ENCODE results near the gene PDE3A.

The PDE3A gene

GRCh38 chr12:20426957-20427356, 58.6 kb downstream of the PDE3A start:
- H3K4me1 ChIP-seq (ENCODE audit: insufficient read depth, low read length) = peaks cover 23% of the 10 kb centered on the region; the same call in 1 of the 2 replicates
- no peaks in the 10 kb centered on the region for H3K36me3 ChIP-seq (ENCODE audit: insufficient read depth, low read depth, low read length)
- no peaks in the 10 kb centered on the region for H3K27me3 ChIP-seq (ENCODE audit: insufficient read depth, low read length)
- H3K9me3 ChIP-seq (ENCODE audit: insufficient read depth, low read depth, low read length) = no peaks in the 10 kb centered on the region
- no peak overlapping the region for H3K9ac ChIP-seq (ENCODE audit: low read depth, low read length)
- no peak overlapping the region for H3K4me3 ChIP-seq (ENCODE audit: low read length)
- H3K27ac ChIP-seq (ENCODE audit: low read length) = no peak overlapping the region

GRCh38 chr12:20429852-20430251, 61.5 kb downstream of the PDE3A start:
- Histone ChIP-seq H3K9me3 (ENCODE audit: insufficient read depth, low read depth, low read length) (no peaks in the 10 kb centered on the region), H3K9ac (ENCODE audit: low read depth, low read length) (no peak overlapping the region), H3K4me3 (ENCODE audit: low read length) (no peak overlapping the region), H3K27ac (ENCODE audit: low read length) (no peak overlapping the region), H3K4me1 (ENCODE audit: insufficient read depth, low read length) (peaks cover 27% of the 10 kb centered on the region; the same call in 1 of the 2 replicates), H3K27me3 (ENCODE audit: insufficient read depth, low read length) (no peaks in the 10 kb centered on the region), H3K36me3 (ENCODE audit: insufficient read depth, low read depth, low read length) (no peaks in the 10 kb centered on the region)

- no peaks in the 10 kb centered on the region for H3K9me3 ChIP-seq (ENCODE audit: insufficient read depth, low read depth, low read length)
- no peak overlapping the region for H3K4me3 ChIP-seq (ENCODE audit: low read length)
- H3K27me3 ChIP-seq (ENCODE audit: insufficient read depth, low read length) = no peaks in the 10 kb centered on the region
- no peak overlapping the region for H3K9ac ChIP-seq (ENCODE audit: low read depth, low read length)
- H3K36me3 ChIP-seq (ENCODE audit: insufficient read depth, low read depth, low read length) = no peaks in the 10 kb centered on the region
- H3K27ac ChIP-seq (ENCODE audit: low read length) = no peak overlapping the region
- peaks cover 33% of the 10 kb centered on the region; the same call in 1 of the 2 replicates for H3K4me1 ChIP-seq (ENCODE audit: insufficient read depth, low read length)
Observed at GRCh38 chr12:20432290-20432689, 64.0 kb downstream of the PDE3A start.

GRCh38 chr12:20434996-20435395, 66.7 kb downstream of the PDE3A start:
- H3K9me3 ChIP-seq (ENCODE audit: insufficient read depth, low read depth, low read length) = no peaks in the 10 kb centered on the region
- no peaks in the 10 kb centered on the region for H3K27me3 ChIP-seq (ENCODE audit: insufficient read depth, low read length)

GRCh38 chr12:20436316-20436715, 68.0 kb downstream of the PDE3A start:
- Histone ChIP-seq H3K9ac (ENCODE audit: low read depth, low read length) (no peak overlapping the region), H3K27ac (ENCODE audit: low read length) (no peak overlapping the region), H3K9me3 (ENCODE audit: insufficient read depth, low read depth, low read length) (no peaks in the 10 kb centered on the region), H3K4me1 (ENCODE audit: insufficient read depth, low read length) (peaks cover 16% of the 10 kb centered on the region; the same call in 1 of the 2 replicates), H3K36me3 (ENCODE audit: insufficient read depth, low read depth, low read length) (no peaks in the 10 kb centered on the region), H3K4me3 (ENCODE audit: low read length) (no peak overlapping the region), H3K27me3 (ENCODE audit: insufficient read depth, low read length) (no peaks in the 10 kb centered on the region)

More at GRCh38 chr12:20434996-20435395, 66.7 kb downstream of the PDE3A start:
- Histone ChIP-seq H3K36me3 (ENCODE audit: insufficient read depth, low read depth, low read length) (no peaks in the 10 kb centered on the region), H3K4me3 (ENCODE audit: low read length) (no peak overlapping the region), H3K27ac (ENCODE audit: low read length) (no peak overlapping the region), H3K9ac (ENCODE audit: low read depth, low read length) (no peak overlapping the region), H3K4me1 (ENCODE audit: insufficient read depth, low read length) (peaks cover 29% of the 10 kb centered on the region; the same call in 1 of the 2 replicates)

- H3K27me3 ChIP-seq (ENCODE audit: insufficient read depth, low read length) = no peaks in the 10 kb centered on the region
- H3K4me3 ChIP-seq (ENCODE audit: low read length) = no peak overlapping the region
- no peak overlapping the region for H3K9ac ChIP-seq (ENCODE audit: low read depth, low read length)
- H3K27ac ChIP-seq (ENCODE audit: low read length) = no peak overlapping the region
- H3K4me1 ChIP-seq (ENCODE audit: insufficient read depth, low read length) = peaks cover 6% of the 10 kb centered on the region; the same call in 1 of the 2 replicates
- H3K9me3 ChIP-seq (ENCODE audit: insufficient read depth, low read depth, low read length) = no peaks in the 10 kb centered on the region
- H3K36me3 ChIP-seq (ENCODE audit: insufficient read depth, low read depth, low read length) = no peaks in the 10 kb centered on the region
Observed at GRCh38 chr12:20438299-20438779, 70.0 kb downstream of the PDE3A start.

- H3K4me3 ChIP-seq (ENCODE audit: low read length) = no peak overlapping the region
- no peak overlapping the region for H3K9ac ChIP-seq (ENCODE audit: low read depth, low read length)
- no peaks in the 10 kb centered on the region for H3K27me3 ChIP-seq (ENCODE audit: insufficient read depth, low read length)
- H3K4me1 ChIP-seq (ENCODE audit: insufficient read depth, low read length) = peaks cover 17% of the 10 kb centered on the region; the same call in 1 of the 2 replicates
- H3K36me3 ChIP-seq (ENCODE audit: insufficient read depth, low read depth, low read length) = no peaks in the 10 kb centered on the region
- no peak overlapping the region for H3K27ac ChIP-seq (ENCODE audit: low read length)
- H3K9me3 ChIP-seq (ENCODE audit: insufficient read depth, low read depth, low read length) = no peaks in the 10 kb centered on the region
Observed at GRCh38 chr12:20439626-20440025, 71.3 kb downstream of the PDE3A start.

- no peak overlapping the region for H3K9ac ChIP-seq (ENCODE audit: low read depth, low read length)
- no peaks in the 10 kb centered on the region for H3K36me3 ChIP-seq (ENCODE audit: insufficient read depth, low read depth, low read length)
- no peaks in the 10 kb centered on the region for H3K9me3 ChIP-seq (ENCODE audit: insufficient read depth, low read depth, low read length)
- no peaks in the 10 kb centered on the region for H3K27me3 ChIP-seq (ENCODE audit: insufficient read depth, low read length)
- no peak overlapping the region for H3K27ac ChIP-seq (ENCODE audit: low read length)
- no peak overlapping the region for H3K4me3 ChIP-seq (ENCODE audit: low read length)
- peaks cover 17% of the 10 kb centered on the region; the same call in 1 of the 2 replicates for H3K4me1 ChIP-seq (ENCODE audit: insufficient read depth, low read length)
Observed at GRCh38 chr12:20440408-20440807, 72.1 kb downstream of the PDE3A start.

GRCh38 chr12:20442322-20442721, 74.0 kb downstream of the PDE3A start:
- Histone ChIP-seq H3K27ac (ENCODE audit: low read length) (no peak overlapping the region), H3K4me3 (ENCODE audit: low read length) (no peak overlapping the region), H3K9me3 (ENCODE audit: insufficient read depth, low read depth, low read length) (no peaks in the 10 kb centered on the region), H3K36me3 (ENCODE audit: insufficient read depth, low read depth, low read length) (no peaks in the 10 kb centered on the region), H3K9ac (ENCODE audit: low read depth, low read length) (no peak overlapping the region), H3K4me1 (ENCODE audit: insufficient read depth, low read length) (peaks cover 11% of the 10 kb centered on the region; the same call in 1 of the 2 replicates), H3K27me3 (ENCODE audit: insufficient read depth, low read length) (no peaks in the 10 kb centered on the region)

GRCh38 chr12:20443255-20443654, 74.9 kb downstream of the PDE3A start:
- H3K36me3 ChIP-seq (ENCODE audit: insufficient read depth, low read depth, low read length) = no peaks in the 10 kb centered on the region
- no peak overlapping the region for H3K9ac ChIP-seq (ENCODE audit: low read depth, low read length)
- no peak overlapping the region for H3K4me3 ChIP-seq (ENCODE audit: low read length)
- no peaks in the 10 kb centered on the region for H3K27me3 ChIP-seq (ENCODE audit: insufficient read depth, low read length)
- H3K4me1 ChIP-seq (ENCODE audit: insufficient read depth, low read length) = peaks cover 11% of the 10 kb centered on the region; the same call in 1 of the 2 replicates
- no peak overlapping the region for H3K27ac ChIP-seq (ENCODE audit: low read length)
- H3K9me3 ChIP-seq (ENCODE audit: insufficient read depth, low read depth, low read length) = no peaks in the 10 kb centered on the region

GRCh38 chr12:20443792-20444191, 75.5 kb downstream of the PDE3A start:
- no peak overlapping the region for H3K9ac ChIP-seq (ENCODE audit: low read depth, low read length)
- H3K4me1 ChIP-seq (ENCODE audit: insufficient read depth, low read length) = peaks cover 12% of the 10 kb centered on the region; the same call in 1 of the 2 replicates
- no peaks in the 10 kb centered on the region for H3K27me3 ChIP-seq (ENCODE audit: insufficient read depth, low read length)
- H3K9me3 ChIP-seq (ENCODE audit: insufficient read depth, low read depth, low read length) = no peaks in the 10 kb centered on the region
- no peaks in the 10 kb centered on the region for H3K36me3 ChIP-seq (ENCODE audit: insufficient read depth, low read depth, low read length)
- H3K27ac ChIP-seq (ENCODE audit: low read length) = no peak overlapping the region
- H3K4me3 ChIP-seq (ENCODE audit: low read length) = no peak overlapping the region

- Histone ChIP-seq H3K36me3 (ENCODE audit: insufficient read depth, low read depth, low read length) (no peaks in the 10 kb centered on the region), H3K27me3 (ENCODE audit: insufficient read depth, low read length) (no peaks in the 10 kb centered on the region), H3K4me1 (ENCODE audit: insufficient read depth, low read length) (peaks cover 20% of the 10 kb centered on the region; the same call in 1 of the 2 replicates), H3K4me3 (ENCODE audit: low read length) (no peak overlapping the region), H3K9me3 (ENCODE audit: insufficient read depth, low read depth, low read length) (no peaks in the 10 kb centered on the region), H3K9ac (ENCODE audit: low read depth, low read length) (no peak overlapping the region), H3K27ac (ENCODE audit: low read length) (no peak overlapping the region)
Observed at GRCh38 chr12:20444595-20445170, 76.3 kb downstream of the PDE3A start.

Measured in iPS-20b (cell line).